ENCODE results near the gene ADAP2.
"Not testable (repeated sequence)": the region's sequence is repeated elsewhere in the genome, so short reads cannot be mapped to it uniquely, and the experiment has no call there.

The ADAP2 gene

DNA sequence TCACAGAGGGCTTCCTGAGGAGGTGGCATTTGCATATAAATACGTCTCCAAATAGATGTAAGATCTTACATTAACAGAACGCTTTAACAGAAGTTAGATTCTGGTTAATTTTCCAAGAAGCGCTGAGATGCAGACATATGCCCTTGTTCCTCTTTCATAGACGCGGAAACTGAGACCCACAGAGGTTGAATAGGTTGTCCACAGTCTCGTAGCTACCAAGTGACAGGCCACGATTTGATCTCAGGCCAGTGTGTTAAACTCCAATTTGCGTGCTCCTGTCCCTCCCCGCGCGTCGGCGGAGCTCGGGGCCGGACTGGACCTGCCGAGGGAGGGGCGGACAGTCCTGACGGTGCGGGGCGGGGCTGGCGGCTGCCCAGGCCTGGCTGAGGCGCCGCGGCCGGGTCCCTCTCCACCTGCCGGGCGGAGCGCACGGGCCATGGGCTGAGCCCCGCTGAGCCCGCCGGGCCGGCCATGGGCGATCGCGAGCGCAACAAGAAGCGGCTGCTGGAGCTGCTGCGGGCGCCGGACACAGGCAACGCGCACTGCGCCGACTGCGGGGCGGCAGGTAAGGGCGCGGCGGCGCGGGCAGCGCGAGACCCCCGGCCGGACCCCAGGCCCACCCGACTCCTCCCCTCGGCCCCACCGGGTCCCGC, at the start of gene ADAP2:
Gene ADAP2 (plus strand): TSS at position 402 of the 653 bp plus-strand sequence. CDS start 70 bp downstream, at position 472.
- no peak for DNase-seq

- DNase-seq = no peak
Observed at GRCh38 chr17:30886187-30886586, 35.6 kb upstream of the ADAP2 start.

DNA sequence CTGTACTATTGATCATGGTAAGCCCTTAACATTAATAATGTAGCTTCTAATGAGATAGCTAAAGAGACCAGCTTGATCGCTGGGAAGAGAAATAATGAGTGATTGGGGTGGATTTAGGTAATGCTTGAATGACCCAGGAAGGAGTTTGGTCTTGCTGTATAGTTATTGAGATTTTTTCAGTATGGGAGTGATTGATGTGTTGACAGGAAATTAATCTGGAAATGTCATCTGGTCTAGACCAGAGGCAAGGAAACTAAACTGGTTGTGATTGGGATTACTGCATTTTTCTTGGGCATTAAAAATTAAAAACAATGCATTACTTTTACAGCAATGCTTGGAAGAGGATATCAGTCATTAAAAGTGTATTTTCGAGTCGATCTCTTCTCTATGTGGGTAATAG, 27.5 kb upstream of the ADAP2 start:
- DNase-seq = no peak

- no peak for DNase-seq
Observed at GRCh38 chr17:30897311-30897710, 24.4 kb upstream of the ADAP2 start.

DNA sequence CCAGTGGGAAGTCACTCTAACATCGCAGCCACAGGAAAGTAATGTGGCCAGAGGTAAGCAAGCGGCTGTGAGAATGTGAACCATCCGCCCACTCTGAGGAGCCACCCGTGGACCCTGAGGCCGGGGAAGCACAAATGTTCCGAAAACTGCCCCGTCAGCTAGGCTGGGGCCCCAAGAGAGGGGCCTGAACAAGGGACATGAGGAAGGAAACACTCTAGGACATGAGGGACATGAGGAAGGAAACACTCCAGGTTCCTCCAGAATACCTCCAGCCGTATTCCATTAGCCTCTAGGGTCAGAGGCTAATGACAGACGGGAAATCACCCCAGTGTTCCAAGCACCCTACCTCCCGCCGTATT, 16.0 kb upstream of the ADAP2 start:
- DNase-seq = no peak

DNA sequence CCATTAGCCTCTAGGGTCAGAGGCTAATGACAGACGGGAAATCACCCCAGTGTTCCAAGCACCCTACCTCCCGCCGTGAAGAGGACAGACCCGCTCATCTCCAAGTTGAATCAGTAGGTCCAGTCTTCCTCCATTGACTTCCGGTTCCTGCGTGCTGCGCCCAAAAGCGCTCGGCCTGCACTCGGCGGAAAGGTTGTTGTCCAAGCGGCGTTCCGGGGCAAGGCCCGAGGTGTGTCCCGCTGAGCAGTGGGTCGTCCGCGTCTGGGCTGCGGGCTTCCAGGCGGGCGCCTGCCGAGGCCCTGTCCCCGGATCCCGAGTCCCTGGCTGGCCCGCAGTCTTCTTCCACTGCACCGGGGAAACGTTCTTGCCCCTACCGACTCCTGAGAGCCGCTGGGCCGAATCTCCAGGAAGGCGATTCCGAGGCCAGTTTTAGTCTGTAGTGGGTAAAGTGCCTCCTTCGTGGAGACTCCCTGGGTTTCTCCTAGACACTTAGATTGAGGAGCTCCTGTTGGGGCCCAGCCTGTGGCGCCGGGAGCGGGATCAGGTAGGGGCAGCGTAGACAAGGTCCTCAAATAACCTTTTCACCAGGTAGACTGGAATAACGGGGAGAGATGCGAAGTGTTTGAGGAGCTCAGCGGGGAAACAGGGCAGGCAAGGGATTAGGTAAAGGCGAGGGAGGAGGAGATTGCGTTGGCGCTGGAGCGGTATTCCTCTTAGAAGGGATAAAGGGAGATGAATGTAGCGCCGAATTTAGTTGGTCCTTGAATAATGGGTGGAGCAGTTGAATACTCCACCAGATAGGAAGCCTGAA, 15.4 kb upstream of the ADAP2 start, which contains the start of gene TEFM:
Gene TEFM (minus strand): TSS at position 138 of the 811 bp plus-strand sequence. CDS start 40 bp downstream, at position 98.
- DNase-seq = peak; percentile 81

DNA sequence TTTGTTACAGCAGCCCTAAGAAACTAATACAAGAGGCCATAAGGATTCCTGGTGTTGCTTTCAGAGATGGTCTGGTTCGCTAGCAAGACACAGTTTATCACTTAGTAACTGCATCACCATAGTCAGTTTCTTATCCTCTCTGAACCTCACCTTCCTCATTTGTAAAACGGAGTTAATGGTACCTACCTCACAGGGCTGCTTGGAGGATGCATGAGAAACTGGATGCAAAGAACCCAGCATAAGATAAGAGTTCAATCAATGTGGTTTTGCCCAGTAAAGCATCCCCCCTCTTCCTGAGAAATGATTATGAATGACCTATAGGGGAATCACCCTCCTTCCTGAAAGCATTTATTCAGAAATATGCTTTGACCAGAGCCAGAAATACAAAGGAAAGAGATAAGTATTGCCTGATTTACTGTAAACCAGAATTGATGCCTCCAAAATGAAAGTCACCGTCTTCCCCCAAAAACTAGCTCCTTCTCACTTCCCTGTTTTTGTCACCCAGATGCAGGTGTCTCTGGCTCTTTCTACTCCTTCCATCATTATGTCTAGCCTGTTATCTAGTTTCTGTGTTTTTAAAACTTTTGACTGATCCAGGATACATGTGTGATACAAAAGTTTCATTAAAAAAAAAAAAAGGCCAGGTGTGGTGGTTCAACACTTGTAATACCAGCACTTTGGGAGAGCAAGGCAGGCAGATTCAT, 12.9 kb upstream of the ADAP2 start:
- no peak for DNase-seq

- DNase-seq = not testable (repeated sequence)
Observed at GRCh38 chr17:30910151-30910550, 11.6 kb upstream of the ADAP2 start.

DNA sequence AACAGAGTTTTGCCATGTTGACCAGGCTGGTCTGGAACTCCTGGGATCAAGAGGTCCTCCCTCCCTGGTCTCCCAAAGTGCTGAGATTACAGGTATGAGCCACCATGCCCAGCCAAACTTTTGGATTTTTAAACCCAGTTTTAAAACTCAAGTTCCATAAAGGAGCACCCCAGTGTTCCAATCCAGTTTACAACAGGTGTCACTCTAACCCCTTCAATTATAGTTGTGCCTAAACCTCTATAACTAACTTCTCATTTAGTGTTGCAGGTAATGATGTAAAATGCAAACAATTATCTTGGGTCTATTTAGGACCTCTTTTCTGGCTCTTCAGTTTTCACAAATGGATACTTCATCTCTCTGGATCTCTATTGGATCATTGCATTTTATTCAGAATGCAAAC, 7.8 kb upstream of the ADAP2 start:
- no peak for DNase-seq

GRCh38 chr17:30915833-30916611, 5.7 kb upstream of the ADAP2 start:
- DNase-seq = no peak

- DNase-seq = no peak
Observed at GRCh38 chr17:30917050-30917449, 4.7 kb upstream of the ADAP2 start.

DNA sequence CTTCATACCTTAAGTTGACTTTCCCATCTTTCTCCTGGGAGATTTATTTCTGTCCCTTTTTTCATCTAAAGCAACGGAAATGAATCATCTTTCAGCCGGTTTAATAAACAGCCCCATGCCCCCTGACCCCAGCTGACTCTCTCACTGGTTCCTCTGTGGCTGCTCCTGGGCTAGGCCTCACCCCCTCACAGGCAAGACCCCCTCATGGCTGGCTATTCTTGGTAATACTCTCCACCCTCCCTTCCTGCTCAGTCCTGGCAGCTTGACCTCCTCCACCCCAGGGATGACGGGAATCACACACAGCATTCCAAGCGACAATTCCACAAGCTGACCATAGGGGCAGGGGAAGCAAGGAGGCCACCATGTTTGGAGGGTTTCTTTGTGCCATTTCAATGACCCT, 1.5 kb upstream of the ADAP2 start:
- DNase-seq = no peak

DNA sequence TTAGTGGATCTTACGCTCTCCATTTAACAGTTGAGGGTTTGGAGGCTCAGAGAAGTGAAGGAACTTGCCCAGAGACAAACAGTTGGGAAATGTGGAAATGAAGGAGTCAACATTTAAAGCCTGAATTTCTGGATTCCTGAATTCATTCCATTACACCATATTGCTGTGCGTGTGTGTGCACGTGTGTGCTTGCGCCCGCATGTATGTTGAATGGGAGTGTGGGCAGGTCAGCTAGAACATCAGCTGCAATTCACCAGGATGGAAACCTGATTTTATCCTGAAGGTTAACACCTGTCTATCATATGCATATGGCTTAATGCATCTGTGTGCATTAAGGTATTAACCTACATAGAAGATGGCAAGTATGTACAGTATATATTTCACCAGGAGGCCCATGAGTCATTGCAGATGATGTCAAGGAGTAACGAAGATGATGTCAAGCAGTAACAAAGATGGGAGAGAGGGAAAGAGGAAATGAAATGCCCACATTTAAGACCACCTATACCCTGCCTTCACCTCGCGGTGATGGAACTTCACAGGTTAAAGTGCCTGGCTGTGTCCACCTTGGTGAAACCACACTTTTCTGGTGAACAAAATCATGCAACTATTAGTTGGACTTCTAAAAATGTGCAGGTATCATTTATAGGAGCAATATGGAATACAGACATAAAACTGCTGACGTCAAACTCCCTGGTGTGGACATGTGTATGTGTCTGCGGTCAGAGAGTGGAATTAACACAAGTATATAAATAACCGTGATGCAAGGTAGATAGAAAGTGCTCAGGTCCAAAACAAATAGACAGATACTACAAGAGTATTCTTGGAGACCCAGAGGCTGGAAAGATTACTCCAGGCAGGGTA, 832 bp upstream of the ADAP2 start:
- no peak for DNase-seq

- no peak for DNase-seq
Observed at GRCh38 chr17:30922235-30923030, 688 bp downstream of the ADAP2 start.

- no peak for DNase-seq
Observed at GRCh38 chr17:30924341-30924740, 2.6 kb downstream of the ADAP2 start.

DNA sequence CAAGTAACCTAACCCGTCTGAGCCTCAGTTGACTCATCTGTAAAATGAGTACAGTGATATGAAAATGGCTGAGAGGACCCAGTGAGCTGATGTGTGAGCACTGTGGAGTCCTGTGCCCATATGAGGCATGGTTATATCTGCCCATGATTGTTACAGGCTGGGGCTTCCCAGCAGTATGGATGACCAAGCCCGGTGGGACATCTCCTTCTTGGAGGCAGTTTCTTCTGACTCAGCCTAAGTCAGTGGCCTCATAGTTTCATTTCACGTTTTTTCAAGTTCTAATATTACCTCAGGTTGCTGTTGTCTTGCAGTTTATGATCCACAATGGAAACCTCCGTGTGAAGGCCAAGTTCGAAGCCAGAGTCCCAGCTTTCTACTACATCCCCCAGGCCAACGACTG, 4.8 kb downstream of the ADAP2 start:
- DNase-seq = no peak

DNA sequence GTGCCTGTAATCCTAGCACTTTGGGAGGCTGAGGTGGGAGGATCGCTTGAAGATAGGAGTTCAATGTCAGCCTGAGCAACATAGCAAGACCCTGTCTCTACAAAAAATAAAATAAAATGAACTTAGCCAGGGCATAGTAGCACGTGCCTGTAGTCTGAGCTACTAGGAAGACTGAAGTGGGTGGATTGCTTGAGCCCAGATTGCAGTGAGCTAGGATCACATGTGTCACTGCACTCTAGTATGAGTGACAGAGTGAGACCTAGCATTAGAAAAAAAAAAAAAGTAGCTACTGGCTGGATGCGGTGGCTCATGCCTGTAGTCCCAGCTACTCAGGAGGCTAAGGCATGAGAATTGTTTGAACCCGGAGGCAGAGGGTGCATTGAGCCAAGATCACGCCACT, 6.0 kb downstream of the ADAP2 start:
- DNase-seq = no peak

GRCh38 chr17:30928584-30928983, 6.8 kb downstream of the ADAP2 start:
- no peak for DNase-seq

GRCh38 chr17:30929081-30929633, 7.4 kb downstream of the ADAP2 start:
- DNase-seq = no peak

GRCh38 chr17:30929861-30930260, 8.1 kb downstream of the ADAP2 start:
- DNase-seq = not testable (repeated sequence)

DNA sequence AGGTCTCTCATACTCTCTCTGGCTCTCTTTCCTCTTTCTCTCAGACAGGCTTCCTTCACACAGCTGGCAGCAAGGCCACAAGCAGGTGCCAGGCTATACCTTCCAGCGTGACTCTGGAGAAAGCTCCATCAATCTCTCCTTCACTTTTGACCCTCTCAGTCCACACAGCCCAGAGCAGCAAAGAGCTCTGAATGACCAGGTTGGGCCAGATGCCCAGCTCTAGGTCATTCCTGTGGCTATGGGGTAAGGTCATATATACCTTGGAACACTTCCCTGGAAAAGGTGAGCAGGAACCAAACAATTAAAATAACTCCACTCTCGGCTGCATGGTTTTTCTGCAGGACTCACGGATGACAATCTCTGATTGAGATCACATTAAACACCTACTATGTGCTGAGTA, 8.8 kb downstream of the ADAP2 start:
- no peak for DNase-seq

All from activated T-cell treated with anti-CD3 and anti-CD28 coated beads for 4 hours (primary cell).